Loucy (cell line): ENCODE results near the gene CDKN2D.
"Not testable (repeated sequence)": the region's sequence is repeated elsewhere in the genome, so short reads cannot be mapped to it uniquely, and the experiment has no call there.

Experiments used
- CTCF ChIP-seq: fragments of 200-600 bp; sonication (generic); conservative IDR thresholded peaks from 2 replicates; pipeline ENCODE4 v1.5.1; 2014; ENCODE audit warnings: mild to moderate bottlenecking, antibody characterized with exemption, low read length
- EZH2phosphoT487 ChIP-seq: fragments of 200-600 bp; IDR thresholded peaks from 2 replicates; pipeline ENCODE4 v1.6.1; 2018; ENCODE audit warnings: antibody characterized with exemption, mild to moderate bottlenecking, moderate library complexity, borderline replicate concordance

- not testable (repeated sequence) for TF ChIP-seq CTCF, EZH2phosphoT487
Observed at GRCh38 chr19:10526887-10527286, 41.9 kb downstream of the CDKN2D start.
